T1000 (cell line): Measurements from ENCODE around the gene MYBPC2.
A peak's percentile ranks its signal among the peaks of the same experiment; 100 is the strongest.
"Not testable (repeated sequence)": the region's sequence is repeated elsewhere in the genome, so short reads cannot be mapped to it uniquely, and the experiment has no call there.

Experiments
- DNase-seq: peaks from one replicate; lab custom pipeline; 2025; ENCODE audit warnings: mixed read lengths; lab: John Stamatoyannopoulos, UW

The MYBPC2 gene

DNA sequence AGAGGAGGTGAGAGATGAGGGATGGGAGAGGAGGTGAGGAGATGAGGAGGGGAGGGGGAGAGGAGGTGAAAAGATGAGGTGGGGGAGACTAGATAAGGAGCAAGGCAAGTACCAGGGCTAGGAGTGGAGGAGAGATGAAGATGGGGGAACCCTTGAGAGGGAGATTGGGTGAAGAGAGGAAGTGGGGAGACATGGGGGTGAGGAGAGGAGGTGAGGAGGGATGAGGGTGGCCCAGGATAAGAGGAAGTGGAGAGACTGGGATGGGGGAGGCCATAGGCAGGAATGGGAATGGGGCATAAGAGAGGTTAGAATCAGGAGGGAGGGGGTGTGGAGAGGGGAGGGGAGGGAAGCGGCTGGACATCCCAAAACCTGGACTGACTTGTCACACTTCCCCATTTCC lies 26.9 kb downstream of the MYBPC2 start:
- DNase-seq: no peak

DNA sequence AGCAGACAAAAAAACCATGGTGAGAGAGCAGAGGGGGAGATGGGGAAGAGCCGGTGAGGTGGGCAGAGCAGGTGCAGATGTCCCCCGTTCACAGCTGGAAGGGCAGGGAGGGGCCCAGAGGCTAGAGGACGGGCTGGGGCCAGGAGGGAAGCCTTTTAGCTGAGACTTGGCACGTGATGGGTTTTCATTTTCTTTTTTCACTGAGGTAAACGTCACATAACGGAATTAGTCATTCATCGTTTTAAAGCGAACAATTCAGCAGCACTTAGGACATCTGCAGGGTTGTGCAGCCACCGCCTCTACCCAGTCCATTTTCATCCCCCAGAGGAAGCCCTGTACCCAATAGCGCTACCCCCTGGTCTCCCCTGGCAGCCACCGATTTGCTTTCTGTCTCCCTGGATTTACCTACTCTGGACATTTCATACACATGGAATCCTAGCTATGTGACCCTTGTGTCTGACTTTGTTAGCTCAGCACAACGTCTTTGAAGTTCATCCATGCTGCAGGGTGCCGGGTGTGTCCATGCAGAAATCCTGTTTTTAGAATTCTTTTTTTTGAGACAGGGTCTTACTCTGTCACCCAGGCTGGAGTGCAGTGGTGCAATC lies 27.6 kb downstream of the MYBPC2 start:
- DNase-seq: no peak

DNA sequence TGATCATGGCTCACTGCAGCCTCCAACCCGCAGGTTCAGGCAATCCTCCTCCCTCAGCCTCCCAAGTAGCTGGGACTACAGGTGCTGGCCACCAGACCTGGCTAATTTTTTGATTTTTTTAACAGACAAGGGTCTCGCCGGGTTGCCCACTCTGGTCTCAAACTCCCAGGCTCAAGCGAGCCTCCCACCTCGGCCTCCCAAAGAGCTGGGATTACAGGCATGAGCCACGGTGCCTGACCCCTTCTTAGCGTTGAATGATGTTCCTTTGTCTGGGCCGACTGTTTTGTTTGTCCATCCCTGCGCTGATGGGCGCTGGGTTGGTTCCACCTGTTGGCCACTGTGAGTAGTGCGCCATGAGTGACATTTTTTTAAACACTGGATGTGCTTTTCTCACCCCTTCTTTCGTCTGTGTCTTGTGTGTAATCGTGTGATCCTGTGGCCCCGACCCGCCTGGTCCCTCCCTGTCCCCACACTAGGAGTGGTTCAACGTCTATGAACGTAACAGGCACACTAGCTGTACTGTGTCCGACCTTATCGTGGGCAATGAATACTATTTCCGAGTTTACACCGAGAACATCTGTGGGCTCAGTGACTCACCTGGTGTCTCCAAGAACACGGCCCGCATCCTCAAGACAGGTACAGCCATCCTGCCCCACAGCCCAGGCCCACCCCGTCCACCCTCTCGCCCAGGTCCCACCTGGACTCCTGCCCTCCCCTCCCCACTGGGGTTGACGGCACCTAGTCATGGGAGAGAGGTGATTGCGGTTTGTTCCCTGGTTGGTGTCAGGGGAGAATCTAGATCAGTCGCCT lies 28.6 kb downstream of the MYBPC2 start:
- DNase-seq: peak; percentile 14

DNA sequence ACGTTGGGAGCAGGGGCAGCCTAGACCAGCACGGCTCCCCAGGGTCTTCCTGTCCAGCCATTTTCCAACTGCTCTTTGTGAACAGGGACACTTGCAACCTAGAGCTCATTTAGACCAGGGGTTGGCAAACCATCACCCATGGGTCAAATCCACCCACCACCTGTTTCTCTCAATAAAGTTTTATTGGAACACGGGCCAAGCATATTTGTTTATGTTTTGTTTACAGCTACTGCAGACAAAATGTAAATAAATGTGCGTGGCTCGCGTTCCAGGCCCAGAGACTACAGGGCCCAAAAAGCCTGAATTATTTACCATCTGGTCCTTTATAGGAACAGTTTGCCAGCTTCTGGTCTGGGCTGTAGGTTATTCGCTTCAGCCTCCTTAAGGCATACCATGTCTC lies 30.3 kb downstream of the MYBPC2 start:
- no peak for DNase-seq

DNA sequence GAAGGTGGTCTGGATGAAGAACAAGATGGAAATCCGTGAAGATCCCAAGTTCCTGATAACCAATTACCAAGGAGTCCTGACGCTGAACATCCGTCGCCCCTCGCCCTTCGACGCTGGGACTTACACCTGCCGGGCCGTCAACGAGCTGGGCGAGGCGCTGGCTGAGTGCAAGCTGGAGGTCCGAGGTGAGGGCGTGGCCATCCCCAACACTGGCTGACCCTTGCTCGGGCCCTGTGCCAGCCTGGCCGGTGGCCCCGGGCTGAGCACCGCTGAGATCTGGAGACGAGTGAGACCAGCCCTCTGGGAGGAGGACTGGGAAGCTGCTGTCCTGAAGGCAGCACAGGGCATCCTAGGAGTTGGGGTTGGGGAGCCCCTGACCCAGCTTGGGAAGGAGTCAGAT lies 31.7 kb downstream of the MYBPC2 start:
- DNase-seq: no peak

DNA sequence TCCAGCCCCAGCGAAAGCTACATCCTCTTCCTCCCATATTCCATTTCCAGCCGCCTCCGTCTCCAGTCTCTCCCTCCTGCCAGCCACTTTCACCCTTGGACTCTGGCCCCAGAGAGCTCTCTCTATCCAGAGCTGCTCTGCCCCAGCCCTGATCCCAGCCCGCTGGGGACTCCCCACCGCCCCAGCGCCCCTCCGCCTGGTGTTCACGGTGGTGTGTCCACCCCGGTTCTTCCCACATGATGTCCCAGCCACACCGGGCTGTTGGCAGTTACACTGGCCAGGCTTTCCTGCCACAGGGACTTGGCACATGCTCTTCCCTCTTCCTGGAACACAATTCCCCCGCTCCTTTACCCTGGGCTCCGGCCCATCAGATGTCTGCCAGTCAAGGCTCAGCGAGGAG lies 32.3 kb downstream of the MYBPC2 start:
- no peak for DNase-seq

DNA sequence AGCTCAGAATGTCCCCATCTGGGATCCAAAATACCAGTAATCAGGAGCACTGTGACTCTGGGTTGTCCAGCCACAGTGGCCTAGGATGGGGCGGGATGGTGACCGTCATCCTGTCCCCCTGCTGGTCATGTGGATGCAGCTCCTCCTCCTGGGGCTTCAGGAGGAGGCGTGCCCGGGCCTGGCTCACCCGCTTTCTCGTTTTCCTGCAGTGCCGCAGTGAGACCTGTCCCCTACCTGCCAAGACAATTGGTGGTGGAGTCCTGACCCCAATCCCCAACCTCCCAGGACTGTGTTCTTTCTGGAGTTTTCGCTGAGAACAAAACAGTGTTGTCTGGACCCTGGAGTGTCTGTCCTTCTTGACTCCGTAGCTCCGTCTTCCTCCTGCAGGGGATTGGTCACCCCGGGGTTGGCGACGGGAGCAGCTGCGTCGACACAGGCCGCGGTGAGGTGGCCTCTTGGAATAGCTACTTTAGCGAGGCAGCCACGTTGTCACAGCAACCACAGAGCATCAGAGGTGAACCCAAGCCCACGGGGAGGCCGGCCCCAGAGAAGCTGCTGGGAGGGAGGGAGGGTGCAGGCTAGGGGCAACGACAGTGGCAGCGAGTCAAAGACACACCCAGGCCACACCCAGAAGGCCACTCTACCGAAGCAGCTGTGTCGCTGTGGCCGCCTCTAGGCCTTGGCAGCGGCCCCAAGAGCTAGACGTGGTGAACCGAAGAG lies 33.5 kb downstream of the MYBPC2 start:
- no peak for DNase-seq

DNA sequence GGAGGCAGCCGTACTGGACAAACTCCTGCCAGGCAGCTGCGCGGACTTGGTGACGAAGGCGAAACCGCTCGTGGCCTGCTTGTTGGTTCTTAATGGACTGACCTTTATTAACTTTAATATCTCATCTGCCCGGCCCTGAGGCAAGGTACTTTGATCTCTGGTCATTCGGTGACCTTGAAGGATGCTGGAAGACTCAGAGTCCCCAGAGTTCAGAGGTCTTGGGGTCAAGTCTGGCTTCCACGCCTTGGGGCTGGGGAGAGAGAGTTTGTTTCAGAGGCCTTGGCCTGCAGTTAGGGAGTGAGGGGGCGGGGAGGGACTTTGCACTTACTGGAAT lies 34.0 kb downstream of the MYBPC2 start:
- DNase-seq: no peak

DNA sequence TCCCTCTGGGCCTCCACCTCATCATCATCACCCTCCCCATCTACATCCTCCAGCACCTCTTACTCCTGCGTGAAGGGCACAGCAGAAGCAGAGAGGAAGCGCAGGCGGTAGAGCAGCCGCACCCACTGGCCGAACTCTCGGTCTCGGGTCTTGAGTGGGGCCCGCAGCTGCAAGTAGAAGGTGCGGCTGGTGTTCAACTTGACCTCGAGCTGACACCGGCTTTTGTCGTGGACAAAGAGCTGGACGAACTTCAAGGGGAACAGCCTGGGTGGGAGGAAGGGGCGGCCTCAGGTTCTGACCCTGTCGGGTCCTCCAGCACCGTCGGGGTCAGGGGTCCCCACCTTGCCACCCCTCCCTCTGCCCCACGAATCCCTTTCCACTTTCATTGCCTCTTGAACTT lies 34.9 kb downstream of the MYBPC2 start:
- DNase-seq: no peak

DNA sequence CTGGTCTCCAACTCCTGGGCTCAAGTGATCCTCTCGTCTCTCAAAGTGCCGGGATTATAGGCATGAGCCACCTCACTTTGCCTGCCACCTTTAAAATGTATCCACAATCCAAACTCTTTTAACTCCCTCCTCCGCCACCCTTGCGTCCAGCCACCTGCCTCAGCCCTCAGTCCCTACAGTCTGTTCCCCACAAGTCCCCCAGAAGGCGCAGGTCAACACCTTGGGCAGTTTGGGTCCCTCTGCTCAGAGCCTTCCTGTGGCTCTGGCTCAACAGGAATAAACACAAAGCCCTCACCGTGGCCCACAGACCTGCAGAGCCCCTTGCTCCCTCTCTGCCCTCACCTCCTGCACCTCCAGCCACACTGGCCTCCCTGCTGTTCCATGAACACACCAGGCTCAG lies 36.1 kb downstream of the MYBPC2 start:
- no peak for DNase-seq

DNA sequence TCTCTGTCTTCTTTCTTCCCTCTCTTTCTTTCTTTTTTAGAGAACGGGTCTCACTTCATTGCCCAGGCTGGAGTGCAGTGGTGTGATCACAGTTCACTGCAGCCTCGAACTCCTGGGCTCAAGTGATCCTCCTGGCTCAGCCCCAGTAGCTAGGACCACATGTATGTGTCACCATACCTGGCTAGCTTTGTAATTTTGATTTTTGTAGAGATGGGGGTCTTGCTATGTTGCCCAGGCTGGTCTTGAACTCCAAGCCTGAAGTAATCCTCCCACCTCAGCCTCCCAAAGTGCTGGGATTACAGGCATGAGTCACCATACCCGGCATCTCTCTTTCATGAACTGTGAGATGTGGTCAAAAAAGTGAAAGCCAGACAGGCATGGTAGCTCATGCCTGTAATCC lies 40.6 kb downstream of the MYBPC2 start:
- not testable (repeated sequence) for DNase-seq

DNA sequence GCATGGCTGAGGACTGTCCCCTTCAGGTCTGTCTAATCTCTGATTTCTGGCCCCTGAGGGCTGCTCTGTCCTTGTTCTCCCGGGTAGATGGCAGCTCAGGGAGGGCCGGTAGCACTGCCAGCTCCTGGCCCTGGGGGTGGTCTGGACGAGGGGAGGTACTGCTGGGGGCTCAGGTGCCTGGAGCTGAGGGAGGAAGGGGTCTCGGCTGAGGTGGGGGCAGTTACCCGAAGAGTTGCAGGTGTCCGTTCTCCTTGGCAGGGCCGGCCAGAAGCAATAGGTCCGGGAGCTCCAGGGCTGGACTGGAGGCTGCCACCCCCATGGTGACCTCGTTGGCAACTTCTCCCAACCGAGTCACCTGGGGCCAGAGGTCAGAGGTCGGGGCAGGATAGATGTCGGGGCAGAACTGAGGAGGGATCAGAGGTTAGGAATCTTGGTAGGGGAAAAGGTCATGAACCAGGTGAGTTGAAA lies 42.4 kb downstream of the MYBPC2 start:
- no peak for DNase-seq

DNA sequence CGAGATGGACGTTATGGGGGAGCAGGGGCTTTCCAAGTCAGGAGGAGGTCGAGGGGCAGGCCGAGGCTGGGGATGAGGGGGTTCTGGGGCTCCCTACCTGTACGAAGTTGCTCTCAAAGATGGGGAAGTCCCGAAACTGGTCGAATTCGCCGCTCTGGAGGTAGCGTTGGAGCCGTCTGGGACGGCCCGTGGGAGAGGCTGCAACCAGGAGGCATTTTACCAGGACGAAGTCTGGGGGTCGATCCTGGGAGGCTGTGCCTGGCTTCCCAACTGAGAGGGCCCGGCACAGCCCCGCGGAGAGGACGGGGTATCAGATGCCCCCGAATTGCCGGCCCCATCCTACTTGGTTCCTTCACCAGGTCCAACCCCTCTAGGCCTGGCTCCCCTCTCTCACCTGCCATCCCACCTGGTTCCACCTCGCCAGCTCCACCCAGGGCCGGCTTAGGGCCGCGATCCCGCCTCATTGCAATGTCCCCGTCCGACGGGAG lies 43.1 kb downstream of the MYBPC2 start:
- no peak for DNase-seq

DNA sequence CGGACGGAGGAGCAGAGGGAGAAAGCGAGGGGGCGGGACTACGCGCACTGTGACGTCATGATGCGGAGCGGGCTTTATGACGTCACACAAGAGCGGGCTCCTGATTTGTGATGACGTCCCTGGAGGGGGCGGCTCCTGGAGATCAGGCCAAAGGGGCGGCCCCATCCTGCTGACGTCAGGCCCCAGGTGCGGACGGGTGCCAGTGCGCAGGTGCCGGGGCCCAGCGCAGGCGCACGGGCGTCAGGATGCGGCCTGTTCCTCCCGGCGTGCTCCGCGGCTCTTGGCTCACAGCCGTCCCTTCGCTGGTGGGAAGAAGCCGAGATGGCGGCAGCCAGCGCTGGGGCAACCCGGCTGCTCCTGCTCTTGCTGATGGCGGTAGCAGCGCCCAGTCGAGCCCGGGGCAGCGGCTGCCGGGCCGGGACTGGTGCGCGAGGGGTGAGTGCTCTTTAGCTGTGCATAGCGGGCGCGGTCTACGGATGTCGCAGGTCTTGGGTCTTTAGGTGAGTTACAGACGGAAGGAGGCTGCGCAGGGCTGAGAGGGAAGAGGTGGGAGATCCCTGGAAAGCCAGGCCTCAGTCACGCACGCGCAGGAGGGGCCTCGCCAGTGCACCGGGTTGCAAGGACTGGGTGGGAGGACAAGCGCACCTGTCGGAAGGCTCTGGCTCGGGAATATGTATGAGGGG lies 43.7 kb downstream of the MYBPC2 start, which contains the start of the genes EMC10 and GARIN5A:
Gene EMC10 (plus strand): TSS at position 284 of the 683 bp plus-strand sequence. CDS start 38 bp downstream, at position 322.
Gene GARIN5A (minus strand): TSS at position 625 of the 683 bp plus-strand sequence. CDS start 460 bp downstream, at position 165.
- DNase-seq: peak; percentile 91

DNA sequence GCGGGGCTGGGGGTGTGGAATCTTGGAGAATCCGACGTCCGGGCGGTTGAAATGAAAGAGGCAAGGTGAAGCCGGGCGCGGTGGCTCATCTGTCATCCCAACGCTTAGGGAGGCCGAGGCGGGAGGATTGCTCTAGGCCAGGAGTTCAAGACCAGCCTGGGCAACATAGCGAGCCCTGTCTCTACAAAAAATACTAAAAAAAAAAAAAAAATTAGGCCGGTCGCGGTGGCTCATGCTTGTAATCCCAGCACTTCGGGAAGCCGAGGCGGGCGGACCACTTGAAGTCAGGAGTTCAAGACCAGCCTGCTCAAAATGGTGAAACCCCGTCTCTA lies 44.2 kb downstream of the MYBPC2 start:
- DNase-seq: no peak

DNA sequence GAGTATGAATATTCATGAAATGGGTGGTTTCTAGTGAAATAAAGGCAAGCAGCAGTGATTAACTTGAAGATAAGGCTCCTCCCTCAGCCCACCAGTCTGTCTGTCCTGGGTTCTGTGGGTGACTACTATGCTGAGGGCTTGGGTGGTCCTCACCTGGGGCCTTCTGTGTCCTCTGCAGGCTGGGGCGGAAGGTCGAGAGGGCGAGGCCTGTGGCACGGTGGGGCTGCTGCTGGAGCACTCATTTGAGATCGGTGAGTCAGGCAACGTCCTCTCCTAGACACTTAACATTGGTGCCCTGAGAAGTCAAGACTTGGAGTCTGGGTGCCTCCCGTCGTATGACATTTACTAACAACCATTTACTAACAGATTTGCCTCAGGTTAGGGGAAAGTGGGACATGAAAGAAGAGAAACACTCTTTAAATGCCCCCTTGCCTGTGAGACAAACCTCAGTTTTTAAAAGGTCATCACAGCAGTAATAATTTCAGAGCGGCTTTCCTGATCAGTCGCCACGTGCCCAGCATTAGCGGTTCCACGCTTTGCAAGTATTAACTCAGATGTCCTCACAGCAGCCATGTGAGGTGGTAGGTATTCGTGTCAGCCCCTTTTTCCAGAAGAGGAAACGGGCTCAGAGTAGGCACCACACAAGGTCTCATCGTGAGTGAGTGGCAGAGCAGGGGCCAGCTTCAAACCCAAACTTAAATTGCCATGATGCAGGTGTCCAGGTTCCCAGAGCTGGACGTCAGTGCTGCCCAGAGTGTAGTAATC lies 45.2 kb downstream of the MYBPC2 start:
- DNase-seq: no peak

DNA sequence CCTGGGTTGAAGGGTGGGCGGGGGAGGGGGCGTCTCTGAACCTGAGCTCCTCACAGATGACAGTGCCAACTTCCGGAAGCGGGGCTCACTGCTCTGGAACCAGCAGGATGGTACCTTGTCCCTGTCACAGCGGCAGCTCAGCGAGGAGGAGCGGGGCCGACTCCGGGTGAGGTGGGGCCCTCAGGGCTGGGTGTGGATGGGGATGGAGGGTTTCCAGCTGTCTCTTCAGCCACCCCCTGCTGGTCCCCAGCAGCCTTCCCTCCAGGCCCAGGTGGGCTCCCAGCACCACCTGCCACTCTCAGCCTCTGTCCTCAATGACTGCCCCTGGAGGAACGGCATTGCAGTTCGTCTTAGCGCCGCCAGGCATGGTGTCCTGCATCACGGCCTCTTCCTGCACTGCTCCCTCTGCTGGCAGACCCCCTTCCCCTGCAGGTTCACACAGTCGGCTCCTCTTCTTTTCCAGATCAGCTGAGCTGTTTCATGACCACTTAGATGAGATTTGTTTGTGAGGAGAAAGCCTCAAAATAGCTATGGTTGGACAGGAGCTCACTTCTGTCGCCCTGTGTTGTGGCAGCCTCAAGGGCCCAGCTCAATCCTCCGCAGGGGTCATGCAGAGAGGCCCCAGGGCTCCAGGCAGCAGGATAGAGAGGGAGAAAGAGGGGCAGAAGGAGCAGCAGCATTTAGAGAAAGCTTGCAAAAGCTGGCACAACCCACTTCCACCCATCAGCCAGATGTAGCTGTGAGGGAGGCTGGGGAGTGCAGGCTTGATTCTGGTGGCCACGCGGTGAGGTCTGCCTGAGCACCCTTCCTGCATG lies 46.4 kb downstream of the MYBPC2 start:
- DNase-seq: no peak

DNA sequence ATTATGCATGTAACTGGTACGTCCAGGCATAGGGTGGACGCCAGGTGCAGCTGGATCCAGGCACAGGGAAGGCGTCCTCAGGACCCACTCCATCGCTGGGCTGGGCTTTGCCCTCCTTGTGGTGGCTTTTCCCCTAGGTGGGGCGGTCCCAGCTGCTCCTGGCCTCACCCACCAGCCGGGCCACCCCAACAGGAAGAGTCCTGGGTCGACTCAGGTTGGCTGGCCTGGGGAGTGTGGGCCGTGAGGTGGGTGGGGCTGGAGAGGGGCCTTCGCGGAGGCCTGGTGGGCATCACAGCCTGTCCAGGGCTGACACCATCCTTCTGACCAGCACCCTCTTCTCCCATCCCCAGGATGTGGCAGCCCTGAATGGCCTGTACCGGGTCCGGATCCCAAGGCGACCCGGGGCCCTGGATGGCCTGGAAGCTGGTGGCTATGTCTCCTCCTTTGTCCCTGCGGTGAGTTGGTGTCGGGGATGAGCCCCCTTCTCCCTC lies 47.1 kb downstream of the MYBPC2 start:
- DNase-seq: no peak

DNA sequence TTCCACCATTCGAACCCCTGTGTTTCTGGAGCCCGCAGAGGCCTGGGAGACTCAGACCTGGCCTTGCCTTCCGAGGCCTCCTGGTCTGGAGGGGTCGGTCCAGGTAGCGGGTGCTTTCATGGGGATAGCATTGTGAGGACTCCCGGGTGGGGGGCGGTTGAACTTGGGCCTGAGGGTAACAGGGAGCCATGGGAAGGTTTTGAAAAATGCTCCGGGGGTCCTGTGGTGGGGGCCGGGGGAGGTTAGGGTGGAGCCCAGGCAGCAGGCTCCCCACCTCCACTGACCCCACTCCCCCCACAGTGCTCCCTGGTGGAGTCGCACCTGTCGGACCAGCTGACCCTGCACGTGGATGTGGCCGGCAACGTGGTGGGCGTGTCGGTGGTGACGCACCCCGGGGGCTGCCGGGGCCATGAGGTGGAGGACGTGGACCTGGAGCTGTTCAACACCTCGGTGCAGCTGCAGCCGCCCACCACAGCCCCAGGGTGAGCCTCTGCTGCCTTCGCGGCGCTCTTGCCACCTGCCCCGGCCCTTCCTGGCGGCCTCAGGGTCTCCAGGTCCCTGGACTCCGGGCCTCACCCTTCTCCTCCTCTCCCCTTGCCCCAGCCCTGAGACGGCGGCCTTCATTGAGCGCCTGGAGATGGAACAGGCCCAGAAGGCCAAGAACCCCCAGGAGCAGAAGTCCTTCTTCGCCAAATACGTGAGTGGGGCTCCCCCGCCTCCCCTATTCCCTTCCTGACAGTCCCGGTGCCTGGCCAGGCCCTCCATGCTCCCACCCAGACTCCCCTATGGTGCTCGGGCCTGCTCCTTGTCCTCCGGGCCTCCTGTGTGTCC lies 47.8 kb downstream of the MYBPC2 start:
- DNase-seq: no peak
